ENCODE measurements around the gene JPT1.
"Not testable (repeated sequence)": the region's sequence is repeated elsewhere in the genome, so short reads cannot be mapped to it uniquely, and the experiment has no call there.

Gene JPT1

DNA sequence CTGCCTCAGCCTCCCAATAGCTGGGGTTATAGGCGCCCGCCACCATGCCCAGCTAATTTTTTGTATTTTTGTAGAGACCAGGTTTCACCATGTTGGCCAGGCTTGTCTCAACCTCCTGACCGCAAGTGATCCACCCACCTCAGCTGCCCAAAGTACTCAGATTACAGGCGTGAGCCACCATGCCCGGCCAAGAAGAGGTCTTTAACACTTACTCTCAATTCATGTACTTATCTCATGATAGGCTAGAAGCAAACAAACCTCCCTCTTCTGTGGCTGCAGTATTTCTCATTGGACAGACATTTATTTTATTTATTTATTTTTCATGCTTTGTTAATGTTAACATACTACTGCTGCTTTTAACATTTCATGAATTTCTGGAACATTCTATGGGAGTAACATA lies 15.8 kb downstream of the JPT1 start:
- H3K9me3 ChIP-seq (replicated peaks; ENCODE audit: insufficient read depth, low read length), result no peaks in the 10 kb centered on the region
- no peaks in the 10 kb centered on the region for H3K27me3 ChIP-seq (replicated peaks; ENCODE audit: insufficient read depth, low read length)
- H3K9me2 ChIP-seq (replicated peaks; ENCODE audit: insufficient read depth, low read length), result no peaks in the 10 kb centered on the region
- no peak overlapping the region for H3K4me2 ChIP-seq (ENCODE audit: low read depth, low read length)
- peaks cover 6% of the 10 kb centered on the region; the same call in 1 of the 2 replicates for H3F3A ChIP-seq (ENCODE audit: insufficient read depth, low read length)
- no peak overlapping the region for H3K4me3 ChIP-seq (ENCODE audit: low read length)
- H3K9ac ChIP-seq (ENCODE audit: low read length), result no peak overlapping the region
- H3K79me2 ChIP-seq (ENCODE audit: low read length), result no peaks in the 10 kb centered on the region
- no peak overlapping the region for H2AFZ ChIP-seq (ENCODE audit: low read length)
- no peaks in the 10 kb centered on the region for H4K20me1 ChIP-seq (ENCODE audit: insufficient read depth, low read length)
- H3K36me3 ChIP-seq (replicated peaks; ENCODE audit: insufficient read depth, low read length), result no peaks in the 10 kb centered on the region; the same call in 1 of the 2 replicates
- DNase-seq, result no peak
- H3K4me1 ChIP-seq (ENCODE audit: low read length), result no peaks in the 10 kb centered on the region; the same call in 1 of the 2 replicates
- TF ChIP-seq, protein P1, sequence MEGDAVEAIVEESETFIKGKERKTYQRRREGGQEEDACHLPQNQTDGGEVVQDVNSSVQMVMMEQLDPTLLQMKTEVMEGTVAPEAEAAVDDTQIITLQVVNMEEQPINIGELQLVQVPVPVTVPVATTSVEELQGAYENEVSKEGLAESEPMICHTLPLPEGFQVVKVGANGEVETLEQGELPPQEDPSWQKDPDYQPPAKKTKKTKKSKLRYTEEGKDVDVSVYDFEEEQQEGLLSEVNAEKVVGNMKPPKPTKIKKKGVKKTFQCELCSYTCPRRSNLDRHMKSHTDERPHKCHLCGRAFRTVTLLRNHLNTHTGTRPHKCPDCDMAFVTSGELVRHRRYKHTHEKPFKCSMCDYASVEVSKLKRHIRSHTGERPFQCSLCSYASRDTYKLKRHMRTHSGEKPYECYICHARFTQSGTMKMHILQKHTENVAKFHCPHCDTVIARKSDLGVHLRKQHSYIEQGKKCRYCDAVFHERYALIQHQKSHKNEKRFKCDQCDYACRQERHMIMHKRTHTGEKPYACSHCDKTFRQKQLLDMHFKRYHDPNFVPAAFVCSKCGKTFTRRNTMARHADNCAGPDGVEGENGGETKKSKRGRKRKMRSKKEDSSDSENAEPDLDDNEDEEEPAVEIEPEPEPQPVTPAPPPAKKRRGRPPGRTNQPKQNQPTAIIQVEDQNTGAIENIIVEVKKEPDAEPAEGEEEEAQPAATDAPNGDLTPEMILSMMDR (IDR thresholded peaks at IDR 0.05; ENCODE audit: low read length), result no peak
- TF ChIP-seq EZH2phosphoT487 (IDR thresholded peaks at IDR 0.05; ENCODE audit: low read length), result no peak
- TF ChIP-seq EZH2 (optimal IDR thresholded peaks at IDR 0.05; ENCODE audit: low read depth, low read length), result no peak
- no peak overlapping the region for H3K27ac ChIP-seq (ENCODE audit: low read length)

DNA sequence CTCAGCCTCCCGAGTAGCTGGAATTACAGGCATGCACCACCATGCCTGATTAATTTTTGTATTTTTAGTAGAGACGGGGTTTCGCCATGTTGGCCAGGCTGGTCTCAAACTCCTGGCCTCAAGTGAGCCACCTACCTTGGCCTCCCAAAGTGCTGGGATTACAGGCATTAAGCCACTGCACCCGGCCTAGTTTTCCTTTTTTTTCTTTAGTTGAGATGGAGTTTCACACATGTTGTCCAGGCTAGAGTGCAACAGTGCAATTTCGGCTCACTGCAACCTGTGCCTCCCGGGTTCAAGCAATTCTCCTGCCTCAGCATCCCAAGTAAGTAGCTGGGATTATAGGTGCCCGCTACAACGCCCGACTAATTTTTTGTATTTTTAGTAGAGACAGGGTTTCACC lies 16.6 kb downstream of the JPT1 start:
- H3K9me2 ChIP-seq (replicated peaks; ENCODE audit: insufficient read depth, low read length); H3K79me2 ChIP-seq (ENCODE audit: low read length); H3K27me3 ChIP-seq (replicated peaks; ENCODE audit: insufficient read depth, low read length); H4K20me1 ChIP-seq (ENCODE audit: insufficient read depth, low read length); H3K9ac ChIP-seq (ENCODE audit: low read length); H3K4me2 ChIP-seq (ENCODE audit: low read depth, low read length); H3K27ac ChIP-seq (ENCODE audit: low read length); H3K36me3 ChIP-seq (replicated peaks; ENCODE audit: insufficient read depth, low read length); H3K4me1 ChIP-seq (ENCODE audit: low read length); H3K4me3 ChIP-seq (ENCODE audit: low read length); H3F3A ChIP-seq (ENCODE audit: insufficient read depth, low read length); H2AFZ ChIP-seq (ENCODE audit: low read length); H3K9me3 ChIP-seq (replicated peaks; ENCODE audit: insufficient read depth, low read length); DNase-seq: not testable (repeated sequence)

DNA sequence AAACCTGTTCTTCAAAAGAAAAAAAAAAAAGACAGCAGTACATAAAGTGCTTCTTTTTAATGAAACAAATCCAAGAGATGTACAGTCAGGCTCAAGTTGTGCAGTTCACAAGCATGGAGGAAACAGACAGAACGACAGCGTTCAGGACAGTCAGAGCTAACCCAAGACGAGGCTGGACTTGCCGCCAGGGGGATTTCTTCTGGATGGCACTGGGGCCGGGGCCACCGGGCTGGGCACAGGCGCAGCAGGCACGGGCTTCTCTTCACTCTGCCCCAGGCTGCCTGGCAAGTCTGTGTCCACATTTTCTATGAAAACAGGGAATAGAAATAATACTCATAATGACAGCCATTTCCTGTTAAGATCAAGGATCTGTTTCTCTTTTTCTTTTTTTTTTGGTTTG lies 18.4 kb downstream of the JPT1 start:
- no peaks in the 10 kb centered on the region for H3K79me2 ChIP-seq (ENCODE audit: low read length)
- no peaks in the 10 kb centered on the region for H3K27me3 ChIP-seq (replicated peaks; ENCODE audit: insufficient read depth, low read length)
- H3K9me2 ChIP-seq (replicated peaks; ENCODE audit: insufficient read depth, low read length), result no peaks in the 10 kb centered on the region
- DNase-seq, result no peak
- H3K9me3 ChIP-seq (replicated peaks; ENCODE audit: insufficient read depth, low read length), result no peaks in the 10 kb centered on the region
- no peak overlapping the region for H2AFZ ChIP-seq (ENCODE audit: low read length)
- no peak overlapping the region for H3K4me2 ChIP-seq (ENCODE audit: low read depth, low read length)
- H3K36me3 ChIP-seq (replicated peaks; ENCODE audit: insufficient read depth, low read length), result no peaks in the 10 kb centered on the region; the same call in 1 of the 2 replicates
- H3F3A ChIP-seq (ENCODE audit: insufficient read depth, low read length), result peaks cover 6% of the 10 kb centered on the region; the same call in 1 of the 2 replicates
- no peaks in the 10 kb centered on the region; the same call in 1 of the 2 replicates for H3K4me1 ChIP-seq (ENCODE audit: low read length)
- no peak overlapping the region for H3K4me3 ChIP-seq (ENCODE audit: low read length)
- no peak overlapping the region for H3K27ac ChIP-seq (ENCODE audit: low read length)
- no peak overlapping the region for H3K9ac ChIP-seq (ENCODE audit: low read length)
- H4K20me1 ChIP-seq (ENCODE audit: insufficient read depth, low read length), result no peaks in the 10 kb centered on the region
- TF ChIP-seq EZH2 (optimal IDR thresholded peaks at IDR 0.05; ENCODE audit: low read depth, low read length) (no peak), EZH2phosphoT487 (IDR thresholded peaks at IDR 0.05; ENCODE audit: low read length) (no peak)
- TF ChIP-seq, protein P1 (IDR thresholded peaks at IDR 0.05; ENCODE audit: low read length), result no peak

DNA sequence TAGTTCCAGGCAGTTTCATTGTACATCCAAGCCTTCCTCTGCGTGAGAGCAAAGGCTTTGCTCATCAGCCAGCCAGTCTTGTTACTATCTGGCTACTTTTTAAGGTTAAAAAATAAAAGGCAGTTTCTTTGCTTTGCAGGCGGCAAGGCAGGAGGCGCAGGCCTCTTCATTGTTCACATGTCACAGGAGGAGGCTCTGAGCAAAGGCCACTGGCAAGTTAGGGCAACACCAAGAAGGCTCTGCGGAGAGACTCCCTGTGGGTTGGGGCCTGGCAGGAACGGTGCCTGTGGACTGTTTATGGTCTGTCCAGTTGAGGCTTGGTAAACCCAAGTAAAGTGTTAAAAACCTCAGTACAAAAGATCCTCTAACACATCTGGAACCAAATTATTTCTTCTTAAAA lies 18.9 kb downstream of the JPT1 start:
- no peaks in the 10 kb centered on the region for H3K9me2 ChIP-seq (replicated peaks; ENCODE audit: insufficient read depth, low read length)
- H3K9ac ChIP-seq (ENCODE audit: low read length), result no peak overlapping the region
- no peaks in the 10 kb centered on the region for H3K27me3 ChIP-seq (replicated peaks; ENCODE audit: insufficient read depth, low read length)
- no peak for DNase-seq
- peaks cover 4% of the 10 kb centered on the region; the same call in 1 of the 2 replicates for H3K79me2 ChIP-seq (ENCODE audit: low read length)
- H2AFZ ChIP-seq (ENCODE audit: low read length), result no peak overlapping the region
- no peaks in the 10 kb centered on the region for H4K20me1 ChIP-seq (ENCODE audit: insufficient read depth, low read length)
- H3K4me1 ChIP-seq (ENCODE audit: low read length), result no peaks in the 10 kb centered on the region
- H3K27ac ChIP-seq (ENCODE audit: low read length), result no peak overlapping the region
- H3K4me3 ChIP-seq (ENCODE audit: low read length), result no peak overlapping the region
- H3F3A ChIP-seq (ENCODE audit: insufficient read depth, low read length), result peaks cover 6% of the 10 kb centered on the region; the same call in 1 of the 2 replicates
- H3K36me3 ChIP-seq (replicated peaks; ENCODE audit: insufficient read depth, low read length), result no peaks in the 10 kb centered on the region; the same call in 1 of the 2 replicates
- H3K4me2 ChIP-seq (ENCODE audit: low read depth, low read length), result no peak overlapping the region
- TF ChIP-seq, protein P1 (IDR thresholded peaks at IDR 0.05; ENCODE audit: low read length), result no peak
- no peak for TF ChIP-seq EZH2phosphoT487 (IDR thresholded peaks at IDR 0.05; ENCODE audit: low read length)
- no peak for TF ChIP-seq EZH2 (optimal IDR thresholded peaks at IDR 0.05; ENCODE audit: low read depth, low read length)
- no peaks in the 10 kb centered on the region for H3K9me3 ChIP-seq (replicated peaks; ENCODE audit: insufficient read depth, low read length)

DNA sequence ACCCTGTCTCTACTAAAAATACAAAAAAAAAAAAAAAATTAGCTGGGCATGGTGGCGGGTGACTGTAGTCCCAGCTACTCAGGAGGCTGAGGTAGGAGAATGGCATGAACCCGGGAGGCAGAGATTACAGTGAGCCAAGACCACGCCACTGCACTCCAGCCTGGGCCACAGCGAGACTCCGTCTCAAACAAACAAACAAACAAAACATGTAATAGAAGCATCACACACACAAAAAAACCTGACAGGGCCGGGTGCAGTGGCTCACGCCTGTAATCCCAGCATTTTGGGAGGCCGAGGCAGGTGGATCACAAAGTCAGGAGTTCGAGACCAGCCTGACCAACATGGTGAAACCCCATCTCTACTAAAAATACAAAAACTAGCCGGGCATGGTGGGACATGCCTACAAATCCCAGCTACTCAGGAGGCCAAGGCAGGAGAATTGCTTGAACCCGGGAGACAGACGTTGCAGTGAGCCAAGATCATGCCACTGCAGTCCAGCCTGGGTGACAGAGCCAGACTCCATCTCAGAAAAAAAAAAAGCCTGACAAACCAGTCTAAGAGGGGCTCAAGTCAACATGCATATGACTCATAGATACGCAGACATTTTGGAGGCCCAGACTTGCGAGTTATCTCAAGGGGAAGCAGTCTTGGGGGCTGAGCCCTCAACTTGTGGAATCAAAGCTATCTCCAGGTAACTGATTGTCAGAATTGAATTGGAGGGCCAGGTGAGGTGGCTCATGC lies 20.5 kb downstream of the JPT1 start:
- H3F3A ChIP-seq (ENCODE audit: insufficient read depth, low read length); H3K79me2 ChIP-seq (ENCODE audit: low read length); H3K27me3 ChIP-seq (replicated peaks; ENCODE audit: insufficient read depth, low read length); H3K4me2 ChIP-seq (ENCODE audit: low read depth, low read length); H4K20me1 ChIP-seq (ENCODE audit: insufficient read depth, low read length); H3K9me2 ChIP-seq (replicated peaks; ENCODE audit: insufficient read depth, low read length); H2AFZ ChIP-seq (ENCODE audit: low read length); H3K27ac ChIP-seq (ENCODE audit: low read length); H3K4me3 ChIP-seq (ENCODE audit: low read length); DNase-seq; H3K36me3 ChIP-seq (replicated peaks; ENCODE audit: insufficient read depth, low read length); H3K9ac ChIP-seq (ENCODE audit: low read length); H3K9me3 ChIP-seq (replicated peaks; ENCODE audit: insufficient read depth, low read length); H3K4me1 ChIP-seq (ENCODE audit: low read length): not testable (repeated sequence)
